Hepatocyte (in vitro differentiated cells): ENCODE measurements around the gene RASAL2.

Source experiments
- EZH2 ChIP-seq: fragments of 200-600 bp; sonication (generic); IDR thresholded peaks from 2 replicates; pipeline ENCODE4 v1.6.1; 2016; ENCODE audit warnings: antibody characterized with exemption, mild to moderate bottlenecking, borderline replicate concordance
- TF ChIP-seq, protein P1 (sequence below): fragments of 200-600 bp; sonication (generic); IDR thresholded peaks from 2 replicates; pipeline ENCODE4 v1.5.1; 2016; ENCODE audit warnings: antibody characterized with exemption, mild to moderate bottlenecking; ENCODE audit not compliant: poor library complexity

DNA sequence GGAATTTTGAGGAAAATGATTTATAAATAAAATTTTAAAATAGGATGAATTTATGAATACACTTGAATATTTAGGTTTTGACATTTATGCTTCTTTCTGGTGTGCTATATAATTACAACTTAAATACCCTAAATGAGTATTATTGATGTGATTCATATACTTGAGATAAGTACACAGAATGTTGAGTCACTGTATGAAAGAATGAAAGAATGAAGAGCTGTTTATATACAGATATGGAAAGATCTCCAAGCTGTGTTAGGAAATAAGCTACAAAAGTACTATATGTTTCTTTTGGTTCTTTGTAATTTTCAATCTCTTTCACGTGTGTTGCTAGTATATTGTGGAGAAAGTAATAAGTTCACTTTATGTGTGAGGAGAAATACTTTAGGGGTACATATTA is 147.2 kb downstream of the RASAL2 start:
- TF ChIP-seq, protein P1, sequence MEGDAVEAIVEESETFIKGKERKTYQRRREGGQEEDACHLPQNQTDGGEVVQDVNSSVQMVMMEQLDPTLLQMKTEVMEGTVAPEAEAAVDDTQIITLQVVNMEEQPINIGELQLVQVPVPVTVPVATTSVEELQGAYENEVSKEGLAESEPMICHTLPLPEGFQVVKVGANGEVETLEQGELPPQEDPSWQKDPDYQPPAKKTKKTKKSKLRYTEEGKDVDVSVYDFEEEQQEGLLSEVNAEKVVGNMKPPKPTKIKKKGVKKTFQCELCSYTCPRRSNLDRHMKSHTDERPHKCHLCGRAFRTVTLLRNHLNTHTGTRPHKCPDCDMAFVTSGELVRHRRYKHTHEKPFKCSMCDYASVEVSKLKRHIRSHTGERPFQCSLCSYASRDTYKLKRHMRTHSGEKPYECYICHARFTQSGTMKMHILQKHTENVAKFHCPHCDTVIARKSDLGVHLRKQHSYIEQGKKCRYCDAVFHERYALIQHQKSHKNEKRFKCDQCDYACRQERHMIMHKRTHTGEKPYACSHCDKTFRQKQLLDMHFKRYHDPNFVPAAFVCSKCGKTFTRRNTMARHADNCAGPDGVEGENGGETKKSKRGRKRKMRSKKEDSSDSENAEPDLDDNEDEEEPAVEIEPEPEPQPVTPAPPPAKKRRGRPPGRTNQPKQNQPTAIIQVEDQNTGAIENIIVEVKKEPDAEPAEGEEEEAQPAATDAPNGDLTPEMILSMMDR: no peak
- no peak for TF ChIP-seq EZH2
